ENCODE results near the gene SEC24A. TPM values are rescaled to one million over a fixed set of nuclear protein-coding genes. Genes with fewer than 3 reads are reported as not detected.
"Not testable (repeated sequence)": the region's sequence is repeated elsewhere in the genome, so short reads cannot be mapped to it uniquely, and the experiment has no call there.

The SEC24A gene
- total RNA-seq, 4 donors from 2014 or later = 15.3 to 30.9 (median 19.6) TPM

GRCh38 chr5:134659922-134660321 is 11.3 kb downstream of the SEC24A start:
- no peaks in the 10 kb centered on the region for H3K27me3 ChIP-seq
- H3K27ac ChIP-seq = no peak overlapping the region
- WGBS, 2 donors = 95 to 99% methylated on average over 6 of the region's 6 CpGs
- peaks cover 0 to 9% (median 0%) of the 10 kb centered on the region in 3 donors for H3K4me1 ChIP-seq
- no peak overlapping the region for H3K4me3 ChIP-seq
- intact Hi-C loops (cut with DNase I) = no loop called here
- no peak for TF ChIP-seq POLR2A (IDR thresholded peaks at IDR 0.05)
- TF ChIP-seq, protein P1, sequence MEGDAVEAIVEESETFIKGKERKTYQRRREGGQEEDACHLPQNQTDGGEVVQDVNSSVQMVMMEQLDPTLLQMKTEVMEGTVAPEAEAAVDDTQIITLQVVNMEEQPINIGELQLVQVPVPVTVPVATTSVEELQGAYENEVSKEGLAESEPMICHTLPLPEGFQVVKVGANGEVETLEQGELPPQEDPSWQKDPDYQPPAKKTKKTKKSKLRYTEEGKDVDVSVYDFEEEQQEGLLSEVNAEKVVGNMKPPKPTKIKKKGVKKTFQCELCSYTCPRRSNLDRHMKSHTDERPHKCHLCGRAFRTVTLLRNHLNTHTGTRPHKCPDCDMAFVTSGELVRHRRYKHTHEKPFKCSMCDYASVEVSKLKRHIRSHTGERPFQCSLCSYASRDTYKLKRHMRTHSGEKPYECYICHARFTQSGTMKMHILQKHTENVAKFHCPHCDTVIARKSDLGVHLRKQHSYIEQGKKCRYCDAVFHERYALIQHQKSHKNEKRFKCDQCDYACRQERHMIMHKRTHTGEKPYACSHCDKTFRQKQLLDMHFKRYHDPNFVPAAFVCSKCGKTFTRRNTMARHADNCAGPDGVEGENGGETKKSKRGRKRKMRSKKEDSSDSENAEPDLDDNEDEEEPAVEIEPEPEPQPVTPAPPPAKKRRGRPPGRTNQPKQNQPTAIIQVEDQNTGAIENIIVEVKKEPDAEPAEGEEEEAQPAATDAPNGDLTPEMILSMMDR (IDR thresholded peaks at IDR 0.05) = no peak
- DNase-seq = no peak
- H3K36me3 ChIP-seq = peaks cover 0 to 57% (median 8%) of the 10 kb centered on the region in 3 donors
- H3K9me3 ChIP-seq = no peaks in the 10 kb centered on the region

DNA sequence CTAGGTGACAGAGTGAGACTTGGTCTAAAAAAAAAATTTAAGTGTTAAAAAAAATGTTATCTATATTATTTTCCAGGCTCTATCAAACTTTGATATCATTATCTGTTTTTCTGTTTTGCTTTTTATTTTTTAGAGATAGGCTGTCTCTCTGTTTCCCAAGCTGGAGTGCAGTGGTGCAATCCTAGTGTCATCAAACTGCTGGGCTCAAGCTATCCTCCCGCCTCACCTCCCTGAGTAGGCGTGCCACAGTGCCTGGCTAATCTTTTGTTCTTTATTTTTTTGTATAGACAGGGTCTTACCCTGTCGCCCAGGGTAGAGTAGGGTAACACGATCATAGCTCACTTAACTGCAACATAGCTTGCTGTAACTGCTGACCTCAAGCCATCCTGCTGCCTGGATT is 14.4 kb downstream of the SEC24A start:
- Histone ChIP-seq H3K4me1 (peaks cover 0 to 9% (median 0%) of the 10 kb centered on the region in 3 donors), H3K4me3 (no peak overlapping the region), H3K27ac (no peak overlapping the region), H3K9me3 (no peaks in the 10 kb centered on the region), H3K36me3 (peaks cover 0 to 73% (median 10%) of the 10 kb centered on the region in 3 donors), H3K27me3 (no peaks in the 10 kb centered on the region)
- TF ChIP-seq POLR2A (IDR thresholded peaks at IDR 0.05) = no peak
- TF ChIP-seq, protein P1 (IDR thresholded peaks at IDR 0.05) = no peak
- intact Hi-C loops (cut with DNase I) = no loop called here
- 82 to 97% methylated on average over 4 of the region's 4 CpGs for WGBS, 2 donors
- DNase-seq = no peak

DNA sequence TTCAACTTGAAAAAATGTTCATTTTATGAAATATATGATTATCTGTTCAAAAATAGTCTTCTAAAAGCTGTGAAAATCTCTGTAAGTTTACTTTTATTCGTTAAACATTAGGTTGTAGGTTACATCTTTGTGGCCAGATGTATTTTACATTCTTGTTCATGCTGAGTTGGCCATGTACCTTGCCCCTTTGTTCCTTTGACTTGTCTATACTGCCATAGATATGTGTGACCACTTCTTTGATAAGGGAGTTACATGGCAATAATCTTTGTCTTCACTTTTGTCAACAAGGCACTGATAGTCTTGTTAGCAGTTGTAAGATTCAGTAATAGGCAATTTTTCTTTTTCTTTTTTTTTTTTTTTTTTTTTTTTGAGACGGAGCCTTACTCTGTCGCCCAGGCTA is 15.9 kb downstream of the SEC24A start:
- H3K9me3 ChIP-seq = no peaks in the 10 kb centered on the region
- H3K27me3 ChIP-seq = no peaks in the 10 kb centered on the region
- peaks cover 0 to 9% (median 0%) of the 10 kb centered on the region in 3 donors for H3K4me1 ChIP-seq
- no peak overlapping the region for H3K27ac ChIP-seq
- DNase-seq = no peak
- no peak overlapping the region for H3K4me3 ChIP-seq
- TF ChIP-seq, protein P1 (IDR thresholded peaks at IDR 0.05) = no peak
- no peak for TF ChIP-seq POLR2A (IDR thresholded peaks at IDR 0.05)
- H3K36me3 ChIP-seq = peaks cover 0 to 86% (median 16%) of the 10 kb centered on the region in 3 donors
- WGBS, 2 donors = 88% methylated on average over 1 to 2 of the region's 3 CpGs
- intact Hi-C loops (cut with DNase I) = no loop called here

DNA sequence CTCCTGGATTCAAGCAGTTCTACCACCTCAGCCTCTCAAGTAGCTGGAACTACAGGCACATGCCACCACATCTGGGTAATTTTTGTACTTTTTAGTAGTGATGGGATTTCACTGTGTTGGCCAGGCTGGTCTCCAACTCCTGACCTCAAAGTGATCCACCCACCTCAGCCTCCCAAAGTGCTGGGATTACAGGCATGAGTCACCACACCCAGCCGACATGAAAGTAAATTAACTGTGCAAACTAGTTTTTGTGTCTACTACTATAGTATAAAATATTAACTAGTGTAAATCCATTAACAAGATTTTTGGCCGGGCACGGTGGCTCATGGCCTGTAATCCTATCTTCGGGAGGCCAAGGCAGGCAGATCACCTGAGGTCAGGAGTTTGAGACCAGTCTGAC is 25.0 kb downstream of the SEC24A start:
- DNase-seq; H3K4me1 ChIP-seq; H3K4me3 ChIP-seq; H3K27ac ChIP-seq; H3K9me3 ChIP-seq; H3K27me3 ChIP-seq; intact Hi-C loops (cut with DNase I): not testable (repeated sequence)
- 64 to 82% methylated on average over 4 of the region's 4 CpGs for WGBS, 2 donors
- H3K36me3 ChIP-seq = peaks cover 4 to 100% (median 40%) of the 10 kb centered on the region in 3 donors

DNA sequence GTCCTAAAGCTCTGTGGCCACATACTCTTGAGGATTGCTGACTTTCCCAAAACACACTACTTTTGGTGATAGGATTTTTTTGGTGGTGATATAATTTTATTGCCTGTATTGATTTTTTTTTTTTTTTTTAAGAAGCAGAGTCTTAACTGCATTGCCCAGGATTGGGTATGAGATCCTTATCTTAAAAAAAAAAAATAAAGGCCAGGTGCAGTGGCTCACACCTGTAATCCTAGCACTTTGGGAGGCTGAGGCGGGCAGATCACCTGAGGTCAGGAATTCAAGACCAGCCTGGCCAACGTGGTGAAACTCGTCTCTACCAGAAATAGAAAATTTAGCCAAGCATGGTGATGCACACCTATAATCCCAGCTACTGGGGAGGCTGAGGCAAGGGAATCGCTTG is 28.8 kb downstream of the SEC24A start:
- H3K4me1 ChIP-seq; intact Hi-C loops (cut with DNase I); H3K9me3 ChIP-seq; H3K27me3 ChIP-seq; DNase-seq; H3K4me3 ChIP-seq; H3K27ac ChIP-seq: not testable (repeated sequence)
- WGBS, 2 donors = 89% methylated on average over 4 of the region's 4 CpGs
- peaks cover 18 to 100% (median 45%) of the 10 kb centered on the region in 3 donors for H3K36me3 ChIP-seq

GRCh38 chr5:134690144-134690543 is 41.6 kb downstream of the SEC24A start:
- WGBS, 2 donors = 70 to 72% methylated on average over 8 of the region's 8 CpGs
- H3K27me3 ChIP-seq; H3K4me3 ChIP-seq; H3K27ac ChIP-seq; H3K9me3 ChIP-seq; DNase-seq; intact Hi-C loops (cut with DNase I): not testable (repeated sequence)
- Histone ChIP-seq H3K36me3 (peaks cover 9 to 90% (median 31%) of the 10 kb centered on the region in 3 donors), H3K4me1 (peaks cover 0 to 17% (median 0%) of the 10 kb centered on the region in 3 donors)

- Histone ChIP-seq H3K36me3 (peaks cover 0 to 90% (median 23%) of the 10 kb centered on the region in 3 donors), H3K27ac (no peak overlapping the region), H3K4me1 (peaks cover 0 to 17% (median 0%) of the 10 kb centered on the region in 3 donors), H3K4me3 (no peak overlapping the region), H3K27me3 (no peaks in the 10 kb centered on the region), H3K9me3 (no peaks in the 10 kb centered on the region)
- DNase-seq = no peak
- no peak for TF ChIP-seq POLR2A (IDR thresholded peaks at IDR 0.05)
- TF ChIP-seq, protein P1 (IDR thresholded peaks at IDR 0.05) = no peak
- intact Hi-C loops (cut with DNase I) = no loop called here
Observed at GRCh38 chr5:134692722-134693121, 44.1 kb downstream of the SEC24A start.

Measured in esophagus squamous epithelium (tissue), 5 donors.